Activated CD4-positive, alpha-beta T cell treated with anti-CD3 and anti-CD28 coated beads, Interleukin-2, amount 50 U/mL, for 4 hours (primary cell): Measurements from ENCODE around the gene OR51F1.
"Not testable (repeated sequence)": the region's sequence is repeated elsewhere in the genome, so short reads cannot be mapped to it uniquely, and the experiment has no call there.

Source experiments
- DNase-seq, 2 experiments: peaks; one replicate each; pipeline ENCODE4 v3.0.0-alpha.2; 2020

The OR51F1 gene, protein sequence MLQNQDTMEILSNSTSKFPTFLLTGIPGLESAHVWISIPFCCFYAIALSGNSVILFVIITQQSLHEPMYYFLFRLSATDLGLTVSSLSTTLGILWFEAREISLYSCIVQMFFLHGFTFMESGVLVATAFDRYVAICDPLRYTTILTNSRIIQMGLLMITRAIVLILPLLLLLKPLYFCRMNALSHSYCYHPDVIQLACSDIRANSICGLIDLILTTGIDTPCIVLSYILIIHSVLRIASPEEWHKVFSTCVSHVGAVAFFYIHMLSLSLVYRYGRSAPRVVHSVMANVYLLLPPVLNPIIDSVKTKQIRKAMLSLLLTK

DNA sequence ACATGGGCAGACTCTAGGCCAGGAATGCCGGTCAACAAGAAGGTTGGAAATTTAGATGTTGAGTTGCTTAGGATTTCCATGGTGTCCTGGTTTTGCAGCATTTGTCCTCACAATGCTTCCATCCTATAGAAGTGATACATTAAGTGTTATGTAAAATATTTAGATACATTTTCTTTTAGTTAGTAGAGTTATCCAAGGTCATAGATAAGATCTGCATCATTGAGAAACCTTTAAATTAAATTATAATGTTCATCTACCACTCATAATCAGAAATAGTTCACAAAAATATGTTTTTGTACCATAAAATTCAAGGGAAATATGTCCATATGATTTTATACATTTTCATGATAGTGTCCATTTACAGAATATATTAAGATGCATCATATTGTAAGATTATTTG is at the start of gene OR51F1:
OR51F1 (minus strand) TSS at position 101 of the 400 bp plus-strand sequence; CDS start at position 101, 0 bp downstream.
- DNase-seq, result no peak

DNA sequence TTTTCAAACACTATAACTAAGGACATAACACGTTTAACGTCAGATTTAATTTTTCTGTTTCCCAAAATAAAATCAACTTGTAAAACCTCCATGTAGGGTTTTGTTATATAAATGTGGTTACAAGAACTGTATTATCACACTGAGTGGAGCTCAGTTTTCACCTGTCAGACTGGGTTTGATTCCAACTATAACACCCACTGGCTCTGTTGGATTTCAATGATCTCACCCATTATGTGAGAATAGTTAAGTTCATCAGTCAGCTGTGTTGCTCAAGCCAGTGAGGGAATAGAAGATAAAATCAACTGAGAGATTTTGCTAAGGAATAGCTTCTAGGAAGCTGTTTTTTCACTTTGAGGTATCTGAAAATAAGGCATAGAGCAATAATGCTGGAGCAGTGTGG is 39.5 kb upstream of the OR51F1 start:
- no peak for DNase-seq

DNA sequence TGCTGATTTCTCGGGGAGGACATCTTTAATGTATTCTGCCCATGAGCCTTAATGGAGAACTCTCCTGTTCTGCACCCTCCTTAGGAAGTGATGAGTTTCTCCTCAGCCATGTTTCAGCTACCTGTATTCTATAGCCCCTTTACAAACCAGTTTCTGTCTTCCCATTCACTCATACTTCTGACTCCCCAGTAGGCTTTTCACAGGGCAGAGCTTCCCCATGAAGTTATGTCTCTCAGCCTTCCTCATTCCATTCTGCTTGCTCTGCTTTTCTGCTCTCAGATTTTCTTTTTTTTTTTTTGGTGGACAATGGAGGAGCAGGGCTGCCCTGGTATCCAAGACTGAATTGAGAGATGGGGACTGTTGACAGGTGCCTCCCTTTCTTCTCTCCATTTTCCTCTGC is 38.7 kb upstream of the OR51F1 start:
- DNase-seq, result no peak

DNA sequence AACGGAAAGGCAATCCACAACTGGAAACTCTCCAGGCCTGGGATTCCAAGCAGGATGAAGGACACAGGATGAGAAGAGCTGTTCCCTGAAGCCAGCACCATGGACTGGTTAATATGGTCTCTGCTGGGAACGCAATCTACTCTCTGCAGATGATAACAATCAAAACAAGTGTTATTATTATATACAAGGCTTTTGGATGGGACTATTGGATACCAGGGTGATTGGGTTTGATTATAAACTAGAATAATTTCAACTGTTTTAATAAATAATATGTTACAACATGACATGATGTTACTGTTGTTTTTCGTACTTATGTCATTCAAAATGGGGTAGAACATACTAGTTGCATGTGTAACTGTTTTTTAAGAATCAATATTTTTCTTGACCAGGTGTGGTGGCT is 34.5 kb upstream of the OR51F1 start, which contains the start of gene OR52R1:
OR52R1 (minus strand) TSS at position 101 of the 400 bp plus-strand sequence; CDS start at position 101, 0 bp downstream.
- DNase-seq, result no peak

DNA sequence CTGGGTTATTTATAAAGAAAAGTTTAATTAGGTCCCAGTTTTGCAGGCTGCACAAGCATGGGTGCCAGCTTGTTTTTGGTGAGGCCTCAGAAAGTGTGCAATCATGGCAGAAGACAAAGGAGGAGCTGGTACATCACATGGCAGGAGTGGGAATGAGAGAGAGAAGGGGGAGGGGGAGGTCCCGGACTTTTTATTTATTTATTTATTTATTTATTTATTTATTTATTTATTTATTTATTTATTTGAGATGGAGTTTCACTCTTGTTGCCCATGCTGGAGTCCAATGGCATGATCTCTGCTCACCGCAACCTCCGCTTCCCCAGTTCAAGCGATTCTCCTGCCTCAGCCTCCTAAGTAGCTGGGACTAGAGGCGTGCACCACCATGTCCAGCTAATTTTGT is 31.6 kb upstream of the OR51F1 start:
- not testable (repeated sequence) for DNase-seq

DNA sequence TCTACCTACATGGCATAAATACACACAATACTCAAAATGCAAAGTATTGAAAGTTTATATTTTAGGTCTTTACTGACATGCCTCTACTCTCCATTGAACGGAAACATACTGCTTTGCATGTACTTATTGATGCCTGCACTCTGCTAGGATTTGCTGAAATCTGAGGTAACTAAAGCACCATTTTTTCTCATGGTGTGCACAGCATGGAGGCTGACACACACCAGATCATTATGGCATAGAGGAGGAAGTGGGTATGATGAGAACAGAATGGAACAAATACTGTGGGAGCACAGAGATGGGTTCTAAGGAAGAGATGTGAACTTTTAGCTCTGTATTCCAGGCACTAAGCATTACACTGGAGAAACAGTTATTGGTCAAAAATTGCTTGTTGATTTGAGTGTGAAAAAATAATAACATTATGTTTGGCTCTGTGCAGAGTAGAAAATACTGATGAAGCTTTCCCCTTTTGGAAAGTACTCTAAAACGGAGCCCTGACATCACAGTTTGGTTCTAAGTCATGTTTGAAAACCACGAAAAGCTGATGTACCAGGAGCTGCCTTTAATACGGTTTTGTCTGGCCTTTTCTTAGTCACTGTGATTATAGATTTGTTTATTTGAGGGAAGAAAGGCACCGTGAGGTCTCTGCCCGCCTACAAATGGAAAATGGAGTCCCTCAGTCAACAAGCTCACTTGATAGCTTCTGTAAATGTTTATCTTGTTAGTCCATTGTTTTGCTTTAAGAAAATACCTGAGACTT is 28.9 kb upstream of the OR51F1 start:
- DNase-seq, result no peak

DNA sequence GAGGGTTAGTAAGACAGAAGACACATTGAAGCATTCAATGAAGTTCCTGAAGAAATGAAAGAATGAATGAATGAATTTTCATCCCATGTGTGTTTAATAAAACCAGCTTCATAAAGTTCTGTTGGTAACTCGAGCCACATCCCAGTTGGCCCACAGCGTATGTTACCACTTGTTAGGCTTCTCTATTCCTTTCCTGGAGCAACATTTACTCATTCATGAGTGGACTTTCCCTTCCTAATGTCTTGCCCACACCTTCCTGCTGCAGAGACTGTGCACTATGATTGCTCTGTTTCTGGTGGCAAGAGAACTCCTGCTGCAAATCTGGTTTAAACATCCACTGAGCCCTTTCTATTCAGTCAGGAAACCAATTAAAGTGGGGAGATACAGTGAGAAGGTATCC is 27.5 kb upstream of the OR51F1 start:
- DNase-seq, result no peak

DNA sequence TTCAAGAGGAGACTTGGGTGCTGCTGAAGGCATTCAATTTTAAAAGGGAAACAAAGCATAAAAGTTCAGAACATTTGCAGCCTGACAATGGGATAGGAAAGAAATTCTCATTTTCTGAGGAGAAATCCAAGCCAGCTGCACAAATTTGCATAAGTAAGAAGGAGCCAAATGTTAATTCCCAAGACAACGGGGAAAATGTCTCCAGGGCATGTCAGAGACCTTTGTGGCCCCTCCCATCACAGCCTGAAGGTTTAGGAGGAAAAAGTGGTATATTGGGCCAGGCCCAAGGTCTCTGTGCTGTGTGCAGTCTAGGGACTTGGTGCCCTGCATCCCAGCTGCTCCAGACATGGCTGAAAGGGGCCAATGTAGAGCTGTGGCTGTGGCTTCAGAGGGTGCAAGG is 12.7 kb upstream of the OR51F1 start:
- DNase-seq, result no peak

DNA sequence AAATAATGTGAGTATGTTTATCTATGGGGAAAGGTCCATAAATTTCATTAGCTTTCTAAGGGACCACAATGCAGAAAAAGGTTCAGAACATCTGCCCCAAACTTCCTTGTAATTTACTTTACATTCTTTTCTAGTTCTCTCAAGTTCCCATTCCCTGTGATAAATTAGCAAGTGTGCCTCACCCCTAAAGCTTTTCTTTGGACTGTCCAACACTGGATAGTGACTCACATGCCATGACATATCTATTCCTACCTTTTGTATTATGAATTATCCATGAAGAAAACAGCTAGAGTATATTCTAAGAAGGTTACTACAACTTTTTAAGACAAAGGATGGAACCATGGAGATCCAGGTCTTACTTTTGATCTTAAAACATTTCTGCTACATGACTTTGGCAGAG is 1.6 kb downstream of the OR51F1 start:
- DNase-seq, result no peak

DNA sequence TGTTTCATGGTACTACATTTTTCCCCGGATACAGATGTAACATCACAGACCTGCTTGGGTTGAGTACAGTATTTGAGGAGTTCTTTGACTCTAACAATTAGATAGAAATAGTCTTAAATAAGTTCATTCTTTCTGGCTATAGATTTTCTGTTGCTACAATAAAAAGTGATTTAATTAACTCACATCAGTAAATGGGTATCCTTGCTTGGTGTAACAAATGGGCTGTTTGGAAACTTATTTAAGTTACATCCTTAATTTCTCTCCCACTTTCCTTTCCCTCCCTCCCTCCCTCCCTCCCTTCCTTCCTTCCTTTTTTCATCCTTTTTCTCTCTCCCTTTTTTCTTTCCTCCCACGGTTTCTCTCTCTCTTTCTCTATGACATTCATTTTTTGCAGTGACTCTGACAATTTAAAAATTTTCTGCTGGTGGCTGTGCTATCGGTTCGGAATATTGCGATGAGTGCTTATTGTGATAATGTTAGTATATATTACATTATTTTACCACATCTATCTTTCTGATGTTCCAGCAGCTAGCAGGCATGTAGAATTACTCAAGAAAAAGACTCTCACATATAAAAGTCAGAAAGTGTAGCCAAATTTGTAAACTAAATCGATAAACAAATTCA is 3.2 kb downstream of the OR51F1 start:
- DNase-seq, result no peak

DNA sequence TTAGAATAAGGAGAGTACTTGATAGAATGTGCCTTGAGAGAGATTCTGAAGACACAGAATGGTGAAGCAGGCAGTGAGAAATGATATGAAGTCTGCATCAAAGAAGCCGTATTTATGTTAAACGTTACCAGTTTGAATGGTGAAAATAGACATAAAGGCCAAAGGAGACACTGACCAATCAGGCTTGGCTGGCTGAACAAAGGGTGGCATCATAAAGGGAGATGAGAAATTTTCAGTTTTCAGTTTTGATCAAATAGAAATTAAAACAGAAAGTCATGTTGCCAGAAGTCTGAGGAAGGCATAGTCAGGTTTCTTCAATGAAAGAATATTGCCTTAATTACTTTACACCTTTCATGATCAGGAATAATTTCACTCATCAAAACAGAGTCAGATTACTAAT is 6.6 kb downstream of the OR51F1 start:
- no peak for DNase-seq

DNA sequence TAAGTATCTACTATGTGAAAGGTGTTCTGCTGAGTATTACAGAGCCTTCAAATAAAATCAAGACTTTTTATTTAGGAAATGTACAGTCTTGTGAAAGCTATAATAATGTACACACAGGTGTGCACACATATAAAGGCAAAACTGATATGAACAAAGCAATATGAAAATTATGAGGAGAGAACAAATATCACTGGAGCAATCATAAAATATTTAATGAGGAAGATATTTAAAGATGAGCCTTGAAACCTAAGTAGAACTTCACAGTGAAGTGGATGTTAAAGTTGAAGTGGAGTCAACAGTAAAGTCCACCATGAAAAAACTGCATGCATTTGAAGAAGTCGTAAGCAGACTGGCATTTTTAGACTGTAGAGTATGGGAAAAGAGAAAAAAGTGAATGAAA is 18.5 kb downstream of the OR51F1 start:
- no peak for DNase-seq

DNA sequence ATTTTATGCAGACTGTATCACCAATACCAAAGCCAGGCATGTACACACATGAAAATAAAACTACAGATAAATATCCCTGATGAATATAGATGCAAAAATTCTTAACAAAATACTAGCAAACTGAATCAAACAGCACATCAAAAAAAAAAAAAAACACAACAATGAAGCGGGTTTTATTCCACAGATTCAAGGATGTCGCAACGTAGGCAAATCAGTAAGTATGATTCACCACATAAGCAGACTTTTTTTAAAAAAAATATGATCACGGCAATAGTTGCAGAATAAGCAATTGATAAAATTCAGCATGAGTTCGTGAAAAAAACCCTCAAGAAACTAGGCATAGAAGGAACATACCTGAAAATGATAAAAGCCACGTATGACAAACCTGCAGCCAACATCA is 21.3 kb downstream of the OR51F1 start:
- no peak for DNase-seq

DNA sequence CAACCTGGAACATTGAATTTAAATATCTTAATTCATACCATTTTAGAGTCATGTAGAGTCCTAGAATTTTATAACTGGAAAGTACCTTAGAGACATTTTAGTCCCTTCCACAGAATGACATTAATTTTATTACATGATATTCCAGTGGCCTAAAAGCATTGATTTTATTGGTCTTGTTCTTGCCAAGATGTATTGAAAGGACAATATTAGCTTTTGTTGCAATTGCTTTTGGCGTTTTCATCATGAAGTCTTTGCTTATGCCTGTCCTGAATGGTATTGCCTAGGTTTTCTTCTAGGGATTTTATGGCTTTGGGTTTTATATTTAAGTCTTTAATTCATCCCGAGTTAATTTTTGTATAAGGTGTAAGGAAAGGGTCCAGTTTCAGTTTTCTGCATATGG is 29.0 kb downstream of the OR51F1 start:
- DNase-seq, result no peak

DNA sequence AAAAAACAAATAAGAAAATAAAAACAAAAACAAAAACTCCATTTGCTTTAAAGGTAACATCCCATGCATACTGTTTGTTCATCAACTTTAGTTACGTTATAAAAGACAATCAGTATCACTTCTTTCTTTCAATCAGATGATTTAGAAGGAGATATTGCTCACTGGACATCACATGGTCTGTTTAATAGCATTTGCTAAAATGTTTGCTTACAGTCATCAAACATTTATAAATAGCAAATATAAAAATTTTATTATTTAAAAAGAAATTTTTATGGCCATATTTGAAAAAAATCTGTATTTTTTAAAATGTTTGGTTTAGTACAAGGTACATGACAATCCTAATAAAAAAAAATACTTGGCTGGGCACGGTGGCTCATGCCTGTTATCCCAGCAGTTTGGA is 42.6 kb downstream of the OR51F1 start:
- no peak for DNase-seq

DNA sequence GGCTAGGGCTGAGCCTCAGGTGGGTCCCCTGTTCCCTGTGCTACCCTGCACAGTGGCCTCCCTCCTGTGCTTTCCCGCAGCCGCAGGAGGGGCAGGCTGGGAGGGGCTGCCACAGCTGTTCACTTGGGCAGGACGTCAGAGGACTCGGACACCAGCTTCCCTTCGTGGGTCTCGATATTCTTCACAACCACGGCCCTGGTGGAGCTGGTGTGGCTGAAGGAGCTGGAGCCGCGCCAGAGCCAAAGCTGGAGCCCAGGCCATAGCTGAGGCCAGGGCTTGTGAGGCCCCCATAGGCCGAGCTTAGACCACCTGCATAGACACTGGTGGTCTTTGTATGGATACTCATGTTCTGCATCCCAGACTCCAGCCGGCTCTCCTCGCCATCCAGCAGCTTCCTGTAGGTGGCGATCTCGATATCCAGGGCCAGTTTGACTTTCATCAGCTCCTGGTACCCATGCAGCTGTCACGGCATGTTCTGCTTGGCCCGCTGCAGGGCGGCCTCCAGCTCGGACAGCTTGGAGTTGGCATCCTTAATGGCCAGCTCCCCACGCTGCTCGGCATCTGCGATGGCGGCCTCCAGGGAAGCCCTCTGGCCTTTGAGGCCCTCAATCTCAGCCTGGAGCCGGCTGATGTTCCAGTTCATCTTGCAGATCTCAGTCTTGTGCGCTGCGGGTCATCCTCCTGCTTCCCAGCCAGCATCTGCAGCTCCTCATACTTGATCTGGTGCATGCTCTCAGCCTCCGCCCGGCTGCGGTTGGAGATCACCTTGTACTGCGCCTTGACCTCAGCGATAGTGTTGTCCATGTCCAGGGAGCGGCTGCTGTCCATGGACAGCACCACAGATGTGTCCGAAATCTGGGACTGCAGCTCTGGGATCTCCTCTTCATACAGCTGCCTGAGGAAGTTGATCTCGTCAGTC is 46.9 kb downstream of the OR51F1 start:
- not testable (repeated sequence) for DNase-seq
